Neural cell (in vitro differentiated cells): ENCODE measurements around the gene C2CD4B. TPM values are rescaled to one million over a fixed set of nuclear protein-coding genes. Genes with fewer than 3 reads are reported as not detected.

Experiments used
- H2AFZ ChIP-seq: fragments of 200-600, 300-800 bp; sonication (generic), shearing (Covaris generic); 2 replicates; pipeline ENCODE4 v1.6.0; 2014; ENCODE audit warnings: low read depth, mild to moderate bottlenecking, antibody characterized with exemption, low read length, moderate library complexity
- H3F3A ChIP-seq: fragments of 200-600 bp; shearing (Covaris generic); 2 replicates; pipeline ENCODE4 v1.6.1; 2016; ENCODE audit warnings: mild to moderate bottlenecking, moderate library complexity, mixed read lengths, antibody characterized with exemption, low read length; ENCODE audit not compliant: insufficient read depth, poor library complexity, severe bottlenecking
- H3K27ac ChIP-seq: fragments of 200-600, 300-800 bp; sonication (generic), shearing (Covaris generic); 2 replicates; pipeline ENCODE4 v1.5.1; 2014; ENCODE audit warnings: mild to moderate bottlenecking, low read length, moderate library complexity
- H3K27me3 ChIP-seq: fragments of 300-800, 200-600 bp; sonication (generic), shearing (Covaris generic); 2 replicates; pipeline ENCODE4 v1.6.0; 2014; ENCODE audit warnings: mild to moderate bottlenecking, low read depth, low read length, moderate library complexity; ENCODE audit not compliant: insufficient read depth
- H3K36me3 ChIP-seq: fragments of 300-800, 200-600 bp; sonication (generic), shearing (Covaris generic); 2 replicates; pipeline ENCODE4 v1.5.1; 2014; ENCODE audit warnings: mild to moderate bottlenecking, antibody characterized with exemption, low read length, moderate library complexity; ENCODE audit not compliant: insufficient read depth
- H3K4me2 ChIP-seq: fragments of 300-800, 200-600 bp; sonication (generic), shearing (Covaris generic); 2 replicates; pipeline ENCODE4 v1.6.0; 2014; ENCODE audit warnings: mild to moderate bottlenecking, low read length
- H3K4me3 ChIP-seq: fragments of 300-800, 200-600 bp; sonication (generic), shearing (Covaris generic); 2 replicates; pipeline ENCODE4 v1.5.1; 2014; ENCODE audit warnings: mild to moderate bottlenecking, low read length, moderate library complexity
- H3K79me2 ChIP-seq: fragments of 200-600 bp; shearing (Covaris generic); replicated peaks from 2 replicates; pipeline ENCODE4 v1.6.0; 2014; ENCODE audit warnings: mild to moderate bottlenecking, low read length, moderate library complexity; ENCODE audit not compliant: insufficient read depth
- H3K9ac ChIP-seq: fragments of 300-800, 200-600 bp; sonication (generic), shearing (Covaris generic); 2 replicates; pipeline ENCODE4 v1.6.1; 2016; ENCODE audit warnings: mild to moderate bottlenecking, low read length, mixed read lengths
- H3K9me2 ChIP-seq: fragments of 200-600 bp; shearing (Covaris generic); 2 replicates; pipeline ENCODE4 v1.6.1; 2016; ENCODE audit warnings: mild to moderate bottlenecking, low read length, mixed read lengths; ENCODE audit not compliant: insufficient read depth
- H3K9me3 ChIP-seq: fragments of 200-600, 300-800 bp; sonication (generic), shearing (Covaris generic); 2 replicates; pipeline ENCODE4 v1.6.1; 2016; ENCODE audit warnings: mild to moderate bottlenecking, mixed run types, low read length, moderate library complexity, mixed read lengths
- H4K20me1 ChIP-seq: fragments of 200-600 bp; shearing (Covaris generic); 2 replicates; pipeline ENCODE4 v1.6.1; 2016; ENCODE audit warnings: mild to moderate bottlenecking, mixed run types; ENCODE audit not compliant: insufficient read depth
- CTCF ChIP-seq: fragments of 450-650 bp; IDR thresholded peaks from 2 replicates; pipeline ENCODE4 v1.5.1; 2014; ENCODE audit warnings: antibody characterized with exemption, mild to moderate bottlenecking, moderate library complexity; ENCODE audit not compliant: poor library complexity, severe bottlenecking
- EP300 ChIP-seq: fragments of 450-650 bp; conservative IDR thresholded peaks from 2 replicates; pipeline ENCODE4 v1.6.1; 2014; ENCODE audit warnings: antibody characterized with exemption, mild to moderate bottlenecking, moderate library complexity; ENCODE audit not compliant: poor library complexity, severe bottlenecking
- EZH2 ChIP-seq: fragments of 200-600, 300-800 bp; shearing (Covaris generic), sonication (generic); IDR thresholded peaks from 2 replicates; pipeline ENCODE4 v1.6.1; 2014; ENCODE audit warnings: antibody characterized with exemption, low read length, borderline replicate concordance, mild to moderate bottlenecking; ENCODE audit not compliant: insufficient read depth, poor library complexity, severe bottlenecking
- MXI1 ChIP-seq: fragments of 450-650 bp; conservative IDR thresholded peaks from 2 replicates; pipeline ENCODE4 v1.6.1; 2014; ENCODE audit warnings: antibody characterized with exemption, mild to moderate bottlenecking; ENCODE audit not compliant: poor library complexity, severe bottlenecking
- POLR2AphosphoS5 ChIP-seq: IDR thresholded peaks from 2 replicates; pipeline ENCODE4 v1.6.1; 2012
- RAD21 ChIP-seq: fragments of 450-650 bp; conservative IDR thresholded peaks from 2 replicates; pipeline ENCODE4 v1.6.1; 2014; ENCODE audit warnings: antibody characterized with exemption, mild to moderate bottlenecking, moderate library complexity
- SMC3 ChIP-seq: fragments of 450-650 bp; conservative IDR thresholded peaks from 2 replicates; pipeline ENCODE4 v1.6.1; 2014; ENCODE audit warnings: antibody characterized with exemption, mild to moderate bottlenecking, moderate library complexity; ENCODE audit not compliant: poor library complexity
- TAF1 ChIP-seq: IDR thresholded peaks from 2 replicates; pipeline ENCODE4 v1.6.1; 2012; ENCODE audit warnings: low read depth
- polyA plus RNA-seq: library from polyadenylated mRNA; depleted of rRNA; stranded (reverse); fragments of >200 nt; gene quantifications from 2 replicates; pipeline ENCODE4 v1.2.3, GENCODE V29; 2014
- TF ChIP-seq, protein P1 (sequence below): IDR thresholded peaks from 2 replicates; pipeline ENCODE4 v1.6.1; 2012; ENCODE audit warnings: borderline replicate concordance

C2CD4B gene
- polyA plus RNA-seq, 1 donor from 2014 or later, result not detected

DNA sequence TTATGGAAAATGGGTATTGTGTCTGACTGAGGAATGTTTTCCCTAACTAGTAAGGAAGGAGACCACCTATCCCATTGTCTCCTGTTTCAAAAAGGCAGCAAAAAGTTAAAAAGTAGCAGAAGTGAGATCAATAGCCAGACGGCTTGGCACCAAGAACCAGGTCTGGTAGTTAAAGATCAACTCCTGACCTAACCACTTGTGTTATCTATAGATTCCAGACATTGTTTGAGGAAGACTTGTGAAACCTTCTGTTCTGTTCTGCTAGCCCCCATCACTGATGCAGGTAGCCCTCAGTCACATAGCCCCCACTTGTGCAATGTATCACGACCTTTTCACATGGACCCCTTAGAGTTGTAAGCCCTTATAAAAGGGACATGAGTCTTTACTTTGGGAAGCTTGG is 46.3 kb upstream of the C2CD4B start:
- Histone ChIP-seq H3K4me2 (no peak overlapping the region), H2AFZ (no peak overlapping the region), H4K20me1 (no peaks in the 10 kb centered on the region), H3K27ac (no peak overlapping the region), H3K36me3 (no peaks in the 10 kb centered on the region), H3K9me2 (no peaks in the 10 kb centered on the region), H3K9me3 (no peaks in the 10 kb centered on the region), H3F3A (no peaks in the 10 kb centered on the region), H3K79me2 (no peaks in the 10 kb centered on the region), H3K9ac (no peak overlapping the region), H3K4me3 (no peak overlapping the region), H3K27me3 (no peaks in the 10 kb centered on the region)
- TF ChIP-seq RAD21 (no peak), EP300 (no peak), MXI1 (no peak), SMC3 (no peak), EZH2 (no peak), TAF1 (no peak), CTCF (no peak), POLR2AphosphoS5 (no peak)
- TF ChIP-seq, protein P1, sequence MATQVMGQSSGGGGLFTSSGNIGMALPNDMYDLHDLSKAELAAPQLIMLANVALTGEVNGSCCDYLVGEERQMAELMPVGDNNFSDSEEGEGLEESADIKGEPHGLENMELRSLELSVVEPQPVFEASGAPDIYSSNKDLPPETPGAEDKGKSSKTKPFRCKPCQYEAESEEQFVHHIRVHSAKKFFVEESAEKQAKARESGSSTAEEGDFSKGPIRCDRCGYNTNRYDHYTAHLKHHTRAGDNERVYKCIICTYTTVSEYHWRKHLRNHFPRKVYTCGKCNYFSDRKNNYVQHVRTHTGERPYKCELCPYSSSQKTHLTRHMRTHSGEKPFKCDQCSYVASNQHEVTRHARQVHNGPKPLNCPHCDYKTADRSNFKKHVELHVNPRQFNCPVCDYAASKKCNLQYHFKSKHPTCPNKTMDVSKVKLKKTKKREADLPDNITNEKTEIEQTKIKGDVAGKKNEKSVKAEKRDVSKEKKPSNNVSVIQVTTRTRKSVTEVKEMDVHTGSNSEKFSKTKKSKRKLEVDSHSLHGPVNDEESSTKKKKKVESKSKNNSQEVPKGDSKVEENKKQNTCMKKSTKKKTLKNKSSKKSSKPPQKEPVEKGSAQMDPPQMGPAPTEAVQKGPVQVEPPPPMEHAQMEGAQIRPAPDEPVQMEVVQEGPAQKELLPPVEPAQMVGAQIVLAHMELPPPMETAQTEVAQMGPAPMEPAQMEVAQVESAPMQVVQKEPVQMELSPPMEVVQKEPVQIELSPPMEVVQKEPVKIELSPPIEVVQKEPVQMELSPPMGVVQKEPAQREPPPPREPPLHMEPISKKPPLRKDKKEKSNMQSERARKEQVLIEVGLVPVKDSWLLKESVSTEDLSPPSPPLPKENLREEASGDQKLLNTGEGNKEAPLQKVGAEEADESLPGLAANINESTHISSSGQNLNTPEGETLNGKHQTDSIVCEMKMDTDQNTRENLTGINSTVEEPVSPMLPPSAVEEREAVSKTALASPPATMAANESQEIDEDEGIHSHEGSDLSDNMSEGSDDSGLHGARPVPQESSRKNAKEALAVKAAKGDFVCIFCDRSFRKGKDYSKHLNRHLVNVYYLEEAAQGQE, result no peak

GRCh38 chr15:62209821-62210220 is 44.7 kb upstream of the C2CD4B start:
- H3K9ac ChIP-seq, result no peak overlapping the region

More at GRCh38 chr15:62209821-62210220, 44.7 kb upstream of the C2CD4B start:
- TF ChIP-seq CTCF (no peak), POLR2AphosphoS5 (no peak), EZH2 (no peak), EP300 (no peak), RAD21 (no peak), TAF1 (no peak), MXI1 (no peak), SMC3 (no peak)
- TF ChIP-seq, protein P1, result no peak
- H3K4me3 ChIP-seq, result no peak overlapping the region
- H3F3A ChIP-seq, result no peaks in the 10 kb centered on the region
- no peak overlapping the region for H3K4me2 ChIP-seq
- no peaks in the 10 kb centered on the region for H3K79me2 ChIP-seq
- no peak overlapping the region for H2AFZ ChIP-seq
- H3K9me3 ChIP-seq, result peaks cover 4% of the 10 kb centered on the region
- no peak overlapping the region for H3K27ac ChIP-seq
- no peaks in the 10 kb centered on the region for H4K20me1 ChIP-seq
- no peaks in the 10 kb centered on the region for H3K27me3 ChIP-seq
- no peaks in the 10 kb centered on the region for H3K9me2 ChIP-seq
- H3K36me3 ChIP-seq, result no peaks in the 10 kb centered on the region
